ENCODE measurements around the gene RASSF7.
"Not testable (repeated sequence)": the region's sequence is repeated elsewhere in the genome, so short reads cannot be mapped to it uniquely, and the experiment has no call there.

The RASSF7 gene

GRCh38 chr11:515131-515530 is 45.6 kb upstream of the RASSF7 start:
- ATAC-seq, result no peak
- TF ChIP-seq TOX (CRISPR knock-in tag; IDR thresholded peaks at IDR 0.05; ENCODE audit: borderline replicate concordance), result no peak
- TF ChIP-seq ISL1 (CRISPR knock-in tag; IDR thresholded peaks at IDR 0.05), result no peak
- no peak for TF ChIP-seq ZC3H10 (CRISPR knock-in tag; IDR thresholded peaks at IDR 0.05)
- no peak for TF ChIP-seq BACH2 (CRISPR knock-in tag; IDR thresholded peaks at IDR 0.05; ENCODE audit: borderline replicate concordance)
- TF ChIP-seq, protein P1, sequence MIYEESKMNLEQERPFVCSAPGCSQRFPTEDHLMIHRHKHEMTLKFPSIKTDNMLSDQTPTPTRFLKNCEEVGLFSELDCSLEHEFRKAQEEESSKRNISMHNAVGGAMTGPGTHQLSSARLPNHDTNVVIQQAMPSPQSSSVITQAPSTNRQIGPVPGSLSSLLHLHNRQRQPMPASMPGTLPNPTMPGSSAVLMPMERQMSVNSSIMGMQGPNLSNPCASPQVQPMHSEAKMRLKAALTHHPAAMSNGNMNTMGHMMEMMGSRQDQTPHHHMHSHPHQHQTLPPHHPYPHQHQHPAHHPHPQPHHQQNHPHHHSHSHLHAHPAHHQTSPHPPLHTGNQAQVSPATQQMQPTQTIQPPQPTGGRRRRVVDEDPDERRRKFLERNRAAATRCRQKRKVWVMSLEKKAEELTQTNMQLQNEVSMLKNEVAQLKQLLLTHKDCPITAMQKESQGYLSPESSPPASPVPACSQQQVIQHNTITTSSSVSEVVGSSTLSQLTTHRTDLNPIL (CRISPR knock-in tag; IDR thresholded peaks at IDR 0.05; ENCODE audit: low read depth), result no peak
- TF ChIP-seq TCF4 (CRISPR knock-in tag; IDR thresholded peaks at IDR 0.05; ENCODE audit: borderline replicate concordance), result no peak

DNA sequence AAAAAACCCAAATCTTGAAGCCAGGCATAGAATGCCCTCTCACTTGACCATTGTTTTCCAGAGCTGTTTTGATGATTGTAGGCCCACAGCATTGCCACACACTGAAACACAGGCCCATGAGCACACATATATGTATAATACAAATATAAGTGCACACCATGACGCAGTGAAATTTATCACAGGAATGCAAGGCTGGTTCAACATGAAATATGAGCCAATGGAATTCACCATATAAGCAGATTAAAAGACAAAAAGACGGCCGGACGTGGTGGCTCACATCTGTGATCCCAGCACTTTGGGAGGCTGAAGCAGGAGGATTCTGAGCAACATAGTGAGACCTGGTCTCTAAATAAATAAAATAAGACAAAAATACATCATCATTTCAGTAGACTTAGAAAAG is 44.4 kb upstream of the RASSF7 start:
- TF ChIP-seq SNAI2 (CRISPR knock-in tag; IDR thresholded peaks at IDR 0.05) (no peak), OSR1 (CRISPR knock-in tag; IDR thresholded peaks at IDR 0.05) (no peak), POU6F1 (CRISPR knock-in tag; IDR thresholded peaks at IDR 0.05; ENCODE audit: borderline replicate concordance, low read depth) (no peak), ESRRG (CRISPR knock-in tag; IDR thresholded peaks at IDR 0.05) (no peak), TCF4 (CRISPR knock-in tag; IDR thresholded peaks at IDR 0.05; ENCODE audit: borderline replicate concordance) (no peak), ZFP3 (CRISPR knock-in tag; IDR thresholded peaks at IDR 0.05) (no peak), ZNF565 (CRISPR knock-in tag; conservative IDR thresholded peaks at IDR 0.05; ENCODE audit: low read depth) (no peak), TSHZ2 (CRISPR knock-in tag; IDR thresholded peaks at IDR 0.05) (no peak), TOX (CRISPR knock-in tag; IDR thresholded peaks at IDR 0.05; ENCODE audit: borderline replicate concordance) (no peak), ZNF8 (CRISPR knock-in tag; IDR thresholded peaks at IDR 0.05) (no peak), ARNTL (CRISPR knock-in tag; IDR thresholded peaks at IDR 0.05; ENCODE audit: borderline replicate concordance, low read depth) (no peak), ISL1 (CRISPR knock-in tag; IDR thresholded peaks at IDR 0.05) (no peak), ZFP30 (CRISPR knock-in tag; IDR thresholded peaks at IDR 0.05) (no peak)
- TF ChIP-seq, protein P2, sequence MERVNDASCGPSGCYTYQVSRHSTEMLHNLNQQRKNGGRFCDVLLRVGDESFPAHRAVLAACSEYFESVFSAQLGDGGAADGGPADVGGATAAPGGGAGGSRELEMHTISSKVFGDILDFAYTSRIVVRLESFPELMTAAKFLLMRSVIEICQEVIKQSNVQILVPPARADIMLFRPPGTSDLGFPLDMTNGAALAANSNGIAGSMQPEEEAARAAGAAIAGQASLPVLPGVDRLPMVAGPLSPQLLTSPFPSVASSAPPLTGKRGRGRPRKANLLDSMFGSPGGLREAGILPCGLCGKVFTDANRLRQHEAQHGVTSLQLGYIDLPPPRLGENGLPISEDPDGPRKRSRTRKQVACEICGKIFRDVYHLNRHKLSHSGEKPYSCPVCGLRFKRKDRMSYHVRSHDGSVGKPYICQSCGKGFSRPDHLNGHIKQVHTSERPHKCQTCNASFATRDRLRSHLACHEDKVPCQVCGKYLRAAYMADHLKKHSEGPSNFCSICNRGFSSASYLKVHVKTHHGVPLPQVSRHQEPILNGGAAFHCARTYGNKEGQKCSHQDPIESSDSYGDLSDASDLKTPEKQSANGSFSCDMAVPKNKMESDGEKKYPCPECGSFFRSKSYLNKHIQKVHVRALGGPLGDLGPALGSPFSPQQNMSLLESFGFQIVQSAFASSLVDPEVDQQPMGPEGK (CRISPR knock-in tag; IDR thresholded peaks at IDR 0.05; ENCODE audit: borderline replicate concordance), result no peak
- ATAC-seq, result no peak

GRCh38 chr11:516918-517685 is 43.7 kb upstream of the RASSF7 start:
- ATAC-seq, result not testable (repeated sequence)

GRCh38 chr11:518463-519202 is 42.1 kb upstream of the RASSF7 start:
- ATAC-seq, result peak; percentile 94
- TF ChIP-seq ZFP3 (CRISPR knock-in tag; IDR thresholded peaks at IDR 0.05), result 0 out of 2 replicates have a peak, but pooled peaks have one; percentile 49
- peak; percentile 56 for TF ChIP-seq ZC3H10 (CRISPR knock-in tag; IDR thresholded peaks at IDR 0.05)
- no peak for TF ChIP-seq TCF4 (CRISPR knock-in tag; IDR thresholded peaks at IDR 0.05; ENCODE audit: borderline replicate concordance)

Data from SK-N-SH treated with all-trans-retinoic acid at 6 μM for 48 hours (cell line).